Ovary (tissue), 9 donors: ENCODE results near the gene S100B. TPM values are rescaled to one million over a fixed set of nuclear protein-coding genes. Genes with fewer than 3 reads are reported as not detected.

Experiments
- DNase-seq, 5 donors: peaks; one replicate each; pipeline ENCODE4 v3.0.0-alpha.2; 2019 to 2020
- H3K27ac ChIP-seq, 2 donors: fragments of 200-600 bp; one replicate each; pipeline versions ENCODE4 v1.5.1 to v1.8.0; 2019 to 2022
- H3K27me3 ChIP-seq: fragments of 200-600 bp; one replicate; pipeline ENCODE4 v1.8.0; 2022
- H3K36me3 ChIP-seq: fragments of 200-600 bp; sonication (generic); one replicate; pipeline ENCODE4 v1.5.1; 2019
- H3K4me1 ChIP-seq: one replicate; pipeline ENCODE4 v1.8.1; 2013; ENCODE audit warnings: mild to moderate bottlenecking, moderate library complexity; ENCODE audit not compliant: insufficient read depth
- H3K4me3 ChIP-seq: fragments of 200-600 bp; sonication (generic); one replicate; pipeline ENCODE4 v1.5.1; 2017
- H3K9me3 ChIP-seq, 2 donors: fragments of 200-600 bp in 1 of 2; sonication (generic) in 1 of 2; one replicate each; pipeline versions ENCODE4 v1.5.1 to v1.8.1; 2013 to 2019; ENCODE audit warnings: mild to moderate bottlenecking in 1 of 2, moderate library complexity in 1 of 2
- EP300 ChIP-seq: sonication (generic); formaldehyde crosslinking; IDR thresholded peaks from one replicate; pipeline ENCODE4 v1.6.1; 2017; ENCODE audit warnings: antibody characterized with exemption
- POLR2A ChIP-seq: fragments of 450-650 bp; IDR thresholded peaks from one replicate; pipeline ENCODE4 v1.6.1; 2017; ENCODE audit warnings: antibody characterized with exemption, mild to moderate bottlenecking, moderate library complexity
- WGBS, 3 donors: extraction: QIAGEN DNeasy Blood & Tissue Kit in 1 of 3; methylation state at CpG; one replicate each; pipeline versions ENCODE4 v1.1.5 to v1.1.7; 2013 to 2017; 5-methylcytosine and 5-hydroxymethylcytosine counted together
- intact Hi-C, 4 donors: fragments of 100-400 bp; cut with DNase I; formaldehyde crosslinking; loops; one replicate each; pipeline versions ENCODE4 v1.11.0 to v1.15.1; 2022 to 2023
- polyA plus RNA-seq, 2 donors: library from polyadenylated mRNA; stranded (reverse); fragments of 200-250 nt in 1 of 2; fragments of 350-450 nt in 1 of 2; fragmentation: Illumina TruSeq in 1 of 2; extraction: RNeasy Lipid Tissue Mini Kit (QIAGEN cat#74804) in 1 of 2; gene quantifications; one replicate each; pipeline ENCODE4 v1.2.3, GENCODE V29; 2013 to 2014
- total RNA-seq, 7 donors: library from RNA; depleted of rRNA in 2 of 7; stranded (reverse); fragments of >200 nt in 2 of 7; fragmentation: NEBNext Ultra II Directional in 3 of 7; extraction: Animal tissue kit (Norgen Biotek cat#: 25700) in 3 of 7; gene quantifications; one replicate each; pipeline versions ENCODE4 v1.1.0 to v1.2.4, GENCODE V29; 2016 to 2023
- TF ChIP-seq, protein P1 (sequence below), 3 donors: fragments of 450-650 bp in 2 of 3; fragments of 200-600 bp in 1 of 3; IDR thresholded peaks; one replicate each; pipeline versions ENCODE4 v1.5.1 to v1.8.0; 2016 to 2022; ENCODE audit warnings: antibody characterized with exemption in 3 of 3, mild to moderate bottlenecking in 1 of 3
- donor health status: DM: no; HTN: no; CAD: no; lungs with moderate emphysema.
- donor health status: DM: no; HTN: no; CAD: no.
- donor health status: Bipolar disorder and iron deficiency.
- donor health status: DM: yes; HTN: yes; CAD: no.
- donor health status: DM: no; HTN: no; CAD: no.
- donor health status: DM: yes; HTN: yes; CAD: no.

Gene S100B
- total and polyA plus RNA-seq, 9 donors = 0.53 to 16.8 (median 2.9) TPM

DNA sequence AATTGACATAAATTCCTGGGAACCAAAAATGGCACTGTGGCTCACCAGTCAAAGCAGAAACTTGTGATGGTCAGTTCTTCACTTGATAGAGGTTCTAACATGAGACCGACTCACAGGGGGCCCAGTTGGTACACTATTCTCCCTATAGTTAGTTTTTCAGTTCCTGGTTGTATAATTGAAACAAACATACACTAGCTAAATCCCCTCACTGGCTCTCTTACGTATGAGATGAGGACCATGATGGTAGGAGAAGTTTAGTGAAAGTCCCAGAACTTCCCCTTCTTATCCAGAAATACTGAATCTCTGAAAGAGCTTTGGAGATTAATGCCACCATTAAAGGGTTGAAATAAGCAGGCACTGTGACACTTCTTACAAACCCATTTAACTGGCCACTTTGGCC is 2.8 kb upstream of the S100B start:
- no peak for TF ChIP-seq EP300
- H3K9me3 ChIP-seq = peaks cover 5 to 7% of the 10 kb centered on the region in 2 donors
- no peak overlapping the region for H3K27ac ChIP-seq
- H3K4me3 ChIP-seq = no peak overlapping the region
- H3K4me1 ChIP-seq = peaks cover 1% of the 10 kb centered on the region
- 93 to 98% (median 96%) methylated on average over 2 of the region's 2 CpGs for WGBS, 3 donors
- H3K36me3 ChIP-seq = no peaks in the 10 kb centered on the region
- DNase-seq = no peak
- no peaks in the 10 kb centered on the region for H3K27me3 ChIP-seq
- intact Hi-C loops = no loop called here

- DNase-seq = no peak
- no peaks in the 10 kb centered on the region for H3K27me3 ChIP-seq
- H3K4me1 ChIP-seq = peaks cover 7% of the 10 kb centered on the region
- peaks cover 5 to 7% of the 10 kb centered on the region in 2 donors for H3K9me3 ChIP-seq
- H3K36me3 ChIP-seq = no peaks in the 10 kb centered on the region
- intact Hi-C loops = no loop called here
- TF ChIP-seq, protein P1, sequence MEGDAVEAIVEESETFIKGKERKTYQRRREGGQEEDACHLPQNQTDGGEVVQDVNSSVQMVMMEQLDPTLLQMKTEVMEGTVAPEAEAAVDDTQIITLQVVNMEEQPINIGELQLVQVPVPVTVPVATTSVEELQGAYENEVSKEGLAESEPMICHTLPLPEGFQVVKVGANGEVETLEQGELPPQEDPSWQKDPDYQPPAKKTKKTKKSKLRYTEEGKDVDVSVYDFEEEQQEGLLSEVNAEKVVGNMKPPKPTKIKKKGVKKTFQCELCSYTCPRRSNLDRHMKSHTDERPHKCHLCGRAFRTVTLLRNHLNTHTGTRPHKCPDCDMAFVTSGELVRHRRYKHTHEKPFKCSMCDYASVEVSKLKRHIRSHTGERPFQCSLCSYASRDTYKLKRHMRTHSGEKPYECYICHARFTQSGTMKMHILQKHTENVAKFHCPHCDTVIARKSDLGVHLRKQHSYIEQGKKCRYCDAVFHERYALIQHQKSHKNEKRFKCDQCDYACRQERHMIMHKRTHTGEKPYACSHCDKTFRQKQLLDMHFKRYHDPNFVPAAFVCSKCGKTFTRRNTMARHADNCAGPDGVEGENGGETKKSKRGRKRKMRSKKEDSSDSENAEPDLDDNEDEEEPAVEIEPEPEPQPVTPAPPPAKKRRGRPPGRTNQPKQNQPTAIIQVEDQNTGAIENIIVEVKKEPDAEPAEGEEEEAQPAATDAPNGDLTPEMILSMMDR (IDR thresholded peaks at IDR 0.05) = no peak
- TF ChIP-seq POLR2A (no peak), EP300 (no peak)
- H3K4me3 ChIP-seq = no peak overlapping the region
- 82 to 86% (median 83%) methylated on average over 7 of the region's 7 CpGs for WGBS, 3 donors
- no peak overlapping the region for H3K27ac ChIP-seq
Observed at GRCh38 chr21:46606427-46606813, 1.5 kb upstream of the S100B start.

GRCh38 chr21:46605767-46606426 is 1.0 kb upstream of the S100B start:
- no peak overlapping the region for H3K4me3 ChIP-seq
- H3K9me3 ChIP-seq = peaks cover 5 to 7% of the 10 kb centered on the region in 2 donors
- WGBS, 3 donors = 75 to 81% (median 81%) methylated on average over 14 of the region's 14 CpGs
- TF ChIP-seq POLR2A (no peak), EP300 (no peak)
- TF ChIP-seq, protein P1 (IDR thresholded peaks at IDR 0.05) = no peak
- no peaks in the 10 kb centered on the region for H3K27me3 ChIP-seq
- DNase-seq = no peak
- no peaks in the 10 kb centered on the region for H3K36me3 ChIP-seq
- peaks cover 11% of the 10 kb centered on the region for H3K4me1 ChIP-seq
- intact Hi-C loops = no loop called here
- no peak overlapping the region for H3K27ac ChIP-seq

DNA sequence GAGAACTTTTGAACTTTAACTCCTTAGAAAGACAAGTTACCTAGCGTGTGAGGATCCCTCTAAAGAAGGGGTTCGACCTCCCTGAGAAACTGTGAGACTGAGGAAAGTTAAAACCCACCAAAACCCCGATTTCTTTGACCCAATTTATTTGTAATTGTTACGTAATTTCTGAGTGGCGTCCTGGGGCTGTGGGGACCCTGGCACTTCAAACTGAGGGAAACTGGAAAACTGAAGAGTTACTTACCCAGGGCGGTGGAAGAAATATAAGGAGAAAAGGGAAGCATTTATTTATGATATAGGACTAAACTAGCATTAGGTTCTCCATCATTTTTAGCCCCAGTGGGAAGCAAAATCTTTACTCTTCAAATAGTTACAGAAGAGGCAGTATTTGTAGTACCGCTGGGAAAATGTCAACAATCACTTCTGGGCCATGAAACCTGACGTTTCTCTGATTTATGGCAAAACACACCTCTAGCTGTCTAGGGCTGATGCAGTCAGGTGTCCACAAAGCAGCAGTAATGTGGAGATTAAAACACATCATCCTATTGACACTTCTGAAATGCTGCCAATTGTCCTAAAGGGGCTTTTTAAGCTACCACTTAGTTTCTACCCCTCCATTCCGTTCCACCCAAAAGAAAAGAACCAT is 430 bp downstream of the S100B start:
- DNase-seq = no peak
- Histone ChIP-seq H3K36me3 (no peaks in the 10 kb centered on the region), H3K27ac (no peak overlapping the region), H3K4me1 (peaks cover 17% of the 10 kb centered on the region), H3K9me3 (no peaks in the 10 kb centered on the region), H3K27me3 (no peaks in the 10 kb centered on the region), H3K4me3 (no peak overlapping the region)
- intact Hi-C loops = no loop called here
- TF ChIP-seq POLR2A = no peak
- no peak for TF ChIP-seq EP300
- TF ChIP-seq, protein P1 (IDR thresholded peaks at IDR 0.05) = no peak
- 83 to 84% (median 83%) methylated on average over 9 of the region's 9 CpGs for WGBS, 3 donors

GRCh38 chr21:46603228-46603627 is 1.7 kb downstream of the S100B start:
- WGBS, 3 donors = 8 to 23% (median 15%) methylated on average over 9 of the region's 9 CpGs
- no peaks in the 10 kb centered on the region for H3K36me3 ChIP-seq
- H3K27ac ChIP-seq = no peak overlapping the region
- H3K27me3 ChIP-seq = no peaks in the 10 kb centered on the region
- no peaks in the 10 kb centered on the region for H3K9me3 ChIP-seq
- DNase-seq = no peak
- H3K4me1 ChIP-seq = peaks cover 23% of the 10 kb centered on the region
- intact Hi-C loops = no loop called here
- no peak for TF ChIP-seq EP300
- TF ChIP-seq, protein P1 (IDR thresholded peaks at IDR 0.05) = no peak
- no peak for TF ChIP-seq POLR2A
- H3K4me3 ChIP-seq = no peak overlapping the region
